Hepatocyte (in vitro differentiated cells): ENCODE measurements around the gene JAKMIP1. TPM values are rescaled to one million over a fixed set of nuclear protein-coding genes. Genes with fewer than 3 reads are reported as not detected.

Experiments
- DNase-seq: peaks from one replicate; pipeline ENCODE4 v3.0.0-alpha.2; 2016; ENCODE audit warnings: low spot score
- H2AFZ ChIP-seq: fragments of 200-600 bp; sonication (generic); 2 replicates; pipeline ENCODE4 v1.6.0; 2016; ENCODE audit warnings: antibody characterized with exemption, mild to moderate bottlenecking
- H3K27ac ChIP-seq: fragments of 200-600 bp; sonication (generic); 2 replicates; pipeline ENCODE4 v1.5.1; 2016; ENCODE audit warnings: mild to moderate bottlenecking
- H3K27me3 ChIP-seq: fragments of 200-600 bp; sonication (generic); 2 replicates; pipeline ENCODE4 v1.6.1; 2016
- H3K36me3 ChIP-seq: fragments of 200-600 bp; sonication (generic); replicated peaks from 2 replicates; pipeline ENCODE4 v1.5.1; 2016; ENCODE audit warnings: low read depth; ENCODE audit not compliant: insufficient read depth
- H3K4me1 ChIP-seq: fragments of 200-600 bp; sonication (generic); 2 replicates; pipeline ENCODE4 v1.5.1; 2016; ENCODE audit warnings: mild to moderate bottlenecking, moderate library complexity; ENCODE audit not compliant: insufficient read depth
- H3K4me2 ChIP-seq: fragments of 200-600 bp; sonication (generic); 2 replicates; pipeline ENCODE4 v1.6.0; 2016
- H3K4me3 ChIP-seq: fragments of 200-600 bp; sonication (generic); 2 replicates; pipeline ENCODE4 v1.5.1; 2016; ENCODE audit warnings: mild to moderate bottlenecking
- H3K79me2 ChIP-seq: fragments of 200-600 bp; sonication (generic); 2 replicates; pipeline ENCODE4 v1.6.0; 2017; ENCODE audit warnings: mild to moderate bottlenecking
- H3K9me2 ChIP-seq: fragments of 200-600 bp; sonication (generic); replicated peaks from 2 replicates; pipeline ENCODE4 v1.6.0; 2017; ENCODE audit warnings: mild to moderate bottlenecking; ENCODE audit not compliant: insufficient read depth
- H3K9me3 ChIP-seq: fragments of 200-600 bp; sonication (generic); 2 replicates; pipeline ENCODE4 v1.5.1; 2016; ENCODE audit warnings: low read depth, mild to moderate bottlenecking
- H4K20me1 ChIP-seq: fragments of 200-600 bp; sonication (generic); 2 replicates; pipeline ENCODE4 v1.6.0; 2016; ENCODE audit warnings: mild to moderate bottlenecking; ENCODE audit not compliant: insufficient read depth, poor library complexity, severe bottlenecking
- EZH2 ChIP-seq: fragments of 200-600 bp; sonication (generic); IDR thresholded peaks from 2 replicates; pipeline ENCODE4 v1.6.1; 2016; ENCODE audit warnings: antibody characterized with exemption, mild to moderate bottlenecking, borderline replicate concordance
- EZH2phosphoT487 ChIP-seq: fragments of 200-600 bp; sonication (generic); IDR thresholded peaks from one replicate; pipeline ENCODE4 v1.6.1; 2018; ENCODE audit warnings: antibody characterized with exemption, mild to moderate bottlenecking, low read depth, moderate library complexity; ENCODE audit not compliant: unreplicated experiment, severe bottlenecking
- WGBS: methylation state at CpG from one replicate; pipeline ENCODE4 v1.1.6; 2016; ENCODE audit warnings: low lambda C conversion rate; ENCODE audit errors: missing lambda C conversion rate; 5-methylcytosine and 5-hydroxymethylcytosine counted together
- polyA plus RNA-seq: library from polyadenylated mRNA; unstranded; fragments of >200 nt; fragmentation: Nextera tagmentation; extraction: Ambion mirVana; gene quantifications from 2 replicates; pipeline ENCODE4 v1.2.1, GENCODE V29; 2016
- total RNA-seq: library from RNA; depleted of rRNA; stranded (reverse); fragments of >200 nt; gene quantifications from 2 replicates; pipeline ENCODE4 v1.2.3, GENCODE V29; 2014
- TF ChIP-seq, protein P1 (sequence below): fragments of 200-600 bp; sonication (generic); IDR thresholded peaks from 2 replicates; pipeline ENCODE4 v1.5.1; 2016; ENCODE audit warnings: antibody characterized with exemption, mild to moderate bottlenecking; ENCODE audit not compliant: poor library complexity

JAKMIP1 gene
- total and polyA plus RNA-seq, 2 experiments from 2014 or later = not detected

- H3K79me2 ChIP-seq = no peaks in the 10 kb centered on the region
- WGBS = 91% methylated on average over 5 of the region's 5 CpGs
- no peaks in the 10 kb centered on the region for H3K9me2 ChIP-seq
- H3K9me3 ChIP-seq = no peaks in the 10 kb centered on the region
- no peak overlapping the region for H3K27ac ChIP-seq
- peaks cover 10% of the 10 kb centered on the region for H3K27me3 ChIP-seq
- no peaks in the 10 kb centered on the region for H3K4me1 ChIP-seq
- H3K4me2 ChIP-seq = no peak overlapping the region
- DNase-seq = no peak
- H4K20me1 ChIP-seq = no peaks in the 10 kb centered on the region
- no peak overlapping the region for H3K4me3 ChIP-seq
- H3K36me3 ChIP-seq = no peaks in the 10 kb centered on the region
- TF ChIP-seq EZH2phosphoT487 (no peak), EZH2 (no peak)
- TF ChIP-seq, protein P1, sequence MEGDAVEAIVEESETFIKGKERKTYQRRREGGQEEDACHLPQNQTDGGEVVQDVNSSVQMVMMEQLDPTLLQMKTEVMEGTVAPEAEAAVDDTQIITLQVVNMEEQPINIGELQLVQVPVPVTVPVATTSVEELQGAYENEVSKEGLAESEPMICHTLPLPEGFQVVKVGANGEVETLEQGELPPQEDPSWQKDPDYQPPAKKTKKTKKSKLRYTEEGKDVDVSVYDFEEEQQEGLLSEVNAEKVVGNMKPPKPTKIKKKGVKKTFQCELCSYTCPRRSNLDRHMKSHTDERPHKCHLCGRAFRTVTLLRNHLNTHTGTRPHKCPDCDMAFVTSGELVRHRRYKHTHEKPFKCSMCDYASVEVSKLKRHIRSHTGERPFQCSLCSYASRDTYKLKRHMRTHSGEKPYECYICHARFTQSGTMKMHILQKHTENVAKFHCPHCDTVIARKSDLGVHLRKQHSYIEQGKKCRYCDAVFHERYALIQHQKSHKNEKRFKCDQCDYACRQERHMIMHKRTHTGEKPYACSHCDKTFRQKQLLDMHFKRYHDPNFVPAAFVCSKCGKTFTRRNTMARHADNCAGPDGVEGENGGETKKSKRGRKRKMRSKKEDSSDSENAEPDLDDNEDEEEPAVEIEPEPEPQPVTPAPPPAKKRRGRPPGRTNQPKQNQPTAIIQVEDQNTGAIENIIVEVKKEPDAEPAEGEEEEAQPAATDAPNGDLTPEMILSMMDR = no peak
- H2AFZ ChIP-seq = no peak overlapping the region
These were observed 102.8 kb downstream of the JAKMIP1 start for GRCh38 chr4:6097581-6097980.

DNA sequence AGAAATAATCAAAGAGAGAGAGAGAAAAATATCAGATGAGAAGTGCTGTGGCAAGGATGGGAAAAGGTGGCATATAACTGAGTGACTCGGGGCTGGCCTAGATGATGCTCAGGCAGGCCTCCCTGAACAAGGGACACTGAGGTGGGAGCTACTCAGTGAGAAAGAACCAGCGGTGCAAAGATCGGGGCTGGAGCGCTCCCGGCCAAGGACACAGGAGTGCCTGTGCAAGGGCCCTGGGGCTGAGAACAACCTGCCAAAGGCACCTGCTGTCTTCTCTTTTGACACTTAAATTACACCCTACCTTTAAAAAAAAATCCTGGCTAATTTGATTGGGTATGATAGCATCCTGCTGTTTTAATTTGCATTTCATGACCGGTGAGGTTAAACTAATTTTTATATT is 104.5 kb downstream of the JAKMIP1 start:
- Histone ChIP-seq H3K4me3 (no peak overlapping the region), H4K20me1 (no peaks in the 10 kb centered on the region), H3K9me3 (no peaks in the 10 kb centered on the region), H3K27me3 (peaks cover 14% of the 10 kb centered on the region), H3K27ac (no peak overlapping the region), H3K4me1 (no peaks in the 10 kb centered on the region), H3K4me2 (no peak overlapping the region), H3K9me2 (no peaks in the 10 kb centered on the region), H3K36me3 (no peaks in the 10 kb centered on the region), H3K79me2 (no peaks in the 10 kb centered on the region), H2AFZ (no peak overlapping the region)
- no peak for DNase-seq
- WGBS = 90% methylated on average over 6 of the region's 6 CpGs
- TF ChIP-seq, protein P1 = no peak
- TF ChIP-seq EZH2phosphoT487 (no peak), EZH2 (no peak)

- Histone ChIP-seq H2AFZ (no peak overlapping the region), H3K4me2 (no peak overlapping the region)
These were observed 105.2 kb downstream of the JAKMIP1 start for GRCh38 chr4:6095023-6095752.

More at GRCh38 chr4:6095023-6095752, 105.2 kb downstream of the JAKMIP1 start:
- no peaks in the 10 kb centered on the region for H3K36me3 ChIP-seq
- TF ChIP-seq EZH2phosphoT487 = no peak
- no peak for TF ChIP-seq EZH2
- TF ChIP-seq, protein P1 = no peak
- H3K27me3 ChIP-seq = peaks cover 14% of the 10 kb centered on the region
- H3K9me2 ChIP-seq = no peaks in the 10 kb centered on the region
- WGBS = 56% methylated on average over 6 of the region's 8 CpGs
- H3K4me1 ChIP-seq = no peaks in the 10 kb centered on the region
- H3K9me3 ChIP-seq = no peaks in the 10 kb centered on the region
- H3K79me2 ChIP-seq = no peaks in the 10 kb centered on the region
- peak; percentile 57 for DNase-seq
- H4K20me1 ChIP-seq = no peaks in the 10 kb centered on the region
- H3K4me3 ChIP-seq = no peak overlapping the region
- no peak overlapping the region for H3K27ac ChIP-seq
